ENCODE data around the gene FTO.

DNA sequence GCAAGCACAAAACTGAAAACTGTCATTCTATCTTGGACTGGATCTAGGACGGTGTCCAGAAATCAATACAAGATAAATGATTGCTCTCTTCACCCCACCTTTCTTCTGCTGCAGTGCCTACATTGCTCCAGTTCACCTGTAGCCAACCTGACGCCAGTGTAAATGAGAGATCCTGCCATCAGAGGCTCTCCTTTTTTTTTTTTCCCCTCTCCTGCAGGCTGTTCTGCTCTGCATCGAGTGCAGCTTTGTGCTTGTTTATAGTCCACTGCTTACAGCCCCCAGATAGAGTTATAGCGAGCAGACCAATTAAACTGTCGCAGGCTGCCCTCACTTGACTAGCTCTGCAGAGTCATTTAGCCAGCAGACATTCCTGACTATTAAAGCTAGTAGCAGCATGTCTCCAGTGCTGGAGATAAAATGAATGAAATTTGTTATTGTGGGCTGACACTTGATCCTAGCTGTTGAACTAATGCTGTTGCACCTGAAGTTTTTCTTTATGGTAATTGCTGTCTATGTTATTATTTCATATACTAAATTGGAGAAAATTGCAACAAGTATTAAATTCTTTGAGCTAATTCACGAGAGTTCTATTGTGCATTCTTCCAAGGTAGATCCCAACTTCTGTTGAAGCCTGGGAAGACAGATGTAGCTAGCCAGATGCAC lies 257.1 kb downstream of the FTO start:
- no peak for TF ChIP-seq SNRNP70 (IDR thresholded peaks at IDR 0.05; ENCODE audit: low read depth, low read length)
- TF ChIP-seq, protein P1, sequence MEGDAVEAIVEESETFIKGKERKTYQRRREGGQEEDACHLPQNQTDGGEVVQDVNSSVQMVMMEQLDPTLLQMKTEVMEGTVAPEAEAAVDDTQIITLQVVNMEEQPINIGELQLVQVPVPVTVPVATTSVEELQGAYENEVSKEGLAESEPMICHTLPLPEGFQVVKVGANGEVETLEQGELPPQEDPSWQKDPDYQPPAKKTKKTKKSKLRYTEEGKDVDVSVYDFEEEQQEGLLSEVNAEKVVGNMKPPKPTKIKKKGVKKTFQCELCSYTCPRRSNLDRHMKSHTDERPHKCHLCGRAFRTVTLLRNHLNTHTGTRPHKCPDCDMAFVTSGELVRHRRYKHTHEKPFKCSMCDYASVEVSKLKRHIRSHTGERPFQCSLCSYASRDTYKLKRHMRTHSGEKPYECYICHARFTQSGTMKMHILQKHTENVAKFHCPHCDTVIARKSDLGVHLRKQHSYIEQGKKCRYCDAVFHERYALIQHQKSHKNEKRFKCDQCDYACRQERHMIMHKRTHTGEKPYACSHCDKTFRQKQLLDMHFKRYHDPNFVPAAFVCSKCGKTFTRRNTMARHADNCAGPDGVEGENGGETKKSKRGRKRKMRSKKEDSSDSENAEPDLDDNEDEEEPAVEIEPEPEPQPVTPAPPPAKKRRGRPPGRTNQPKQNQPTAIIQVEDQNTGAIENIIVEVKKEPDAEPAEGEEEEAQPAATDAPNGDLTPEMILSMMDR (CRISPR knock-in tag; IDR thresholded peaks at IDR 0.05) = no peak
- TF ChIP-seq, protein P2, sequence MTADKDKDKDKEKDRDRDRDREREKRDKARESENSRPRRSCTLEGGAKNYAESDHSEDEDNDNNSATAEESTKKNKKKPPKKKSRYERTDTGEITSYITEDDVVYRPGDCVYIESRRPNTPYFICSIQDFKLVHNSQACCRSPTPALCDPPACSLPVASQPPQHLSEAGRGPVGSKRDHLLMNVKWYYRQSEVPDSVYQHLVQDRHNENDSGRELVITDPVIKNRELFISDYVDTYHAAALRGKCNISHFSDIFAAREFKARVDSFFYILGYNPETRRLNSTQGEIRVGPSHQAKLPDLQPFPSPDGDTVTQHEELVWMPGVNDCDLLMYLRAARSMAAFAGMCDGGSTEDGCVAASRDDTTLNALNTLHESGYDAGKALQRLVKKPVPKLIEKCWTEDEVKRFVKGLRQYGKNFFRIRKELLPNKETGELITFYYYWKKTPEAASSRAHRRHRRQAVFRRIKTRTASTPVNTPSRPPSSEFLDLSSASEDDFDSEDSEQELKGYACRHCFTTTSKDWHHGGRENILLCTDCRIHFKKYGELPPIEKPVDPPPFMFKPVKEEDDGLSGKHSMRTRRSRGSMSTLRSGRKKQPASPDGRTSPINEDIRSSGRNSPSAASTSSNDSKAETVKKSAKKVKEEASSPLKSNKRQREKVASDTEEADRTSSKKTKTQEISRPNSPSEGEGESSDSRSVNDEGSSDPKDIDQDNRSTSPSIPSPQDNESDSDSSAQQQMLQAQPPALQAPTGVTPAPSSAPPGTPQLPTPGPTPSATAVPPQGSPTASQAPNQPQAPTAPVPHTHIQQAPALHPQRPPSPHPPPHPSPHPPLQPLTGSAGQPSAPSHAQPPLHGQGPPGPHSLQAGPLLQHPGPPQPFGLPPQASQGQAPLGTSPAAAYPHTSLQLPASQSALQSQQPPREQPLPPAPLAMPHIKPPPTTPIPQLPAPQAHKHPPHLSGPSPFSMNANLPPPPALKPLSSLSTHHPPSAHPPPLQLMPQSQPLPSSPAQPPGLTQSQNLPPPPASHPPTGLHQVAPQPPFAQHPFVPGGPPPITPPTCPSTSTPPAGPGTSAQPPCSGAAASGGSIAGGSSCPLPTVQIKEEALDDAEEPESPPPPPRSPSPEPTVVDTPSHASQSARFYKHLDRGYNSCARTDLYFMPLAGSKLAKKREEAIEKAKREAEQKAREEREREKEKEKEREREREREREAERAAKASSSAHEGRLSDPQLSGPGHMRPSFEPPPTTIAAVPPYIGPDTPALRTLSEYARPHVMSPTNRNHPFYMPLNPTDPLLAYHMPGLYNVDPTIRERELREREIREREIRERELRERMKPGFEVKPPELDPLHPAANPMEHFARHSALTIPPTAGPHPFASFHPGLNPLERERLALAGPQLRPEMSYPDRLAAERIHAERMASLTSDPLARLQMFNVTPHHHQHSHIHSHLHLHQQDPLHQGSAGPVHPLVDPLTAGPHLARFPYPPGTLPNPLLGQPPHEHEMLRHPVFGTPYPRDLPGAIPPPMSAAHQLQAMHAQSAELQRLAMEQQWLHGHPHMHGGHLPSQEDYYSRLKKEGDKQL (CRISPR knock-in tag; IDR thresholded peaks at IDR 0.05; ENCODE audit: low read depth) = no peak
- TF ChIP-seq, protein P3, sequence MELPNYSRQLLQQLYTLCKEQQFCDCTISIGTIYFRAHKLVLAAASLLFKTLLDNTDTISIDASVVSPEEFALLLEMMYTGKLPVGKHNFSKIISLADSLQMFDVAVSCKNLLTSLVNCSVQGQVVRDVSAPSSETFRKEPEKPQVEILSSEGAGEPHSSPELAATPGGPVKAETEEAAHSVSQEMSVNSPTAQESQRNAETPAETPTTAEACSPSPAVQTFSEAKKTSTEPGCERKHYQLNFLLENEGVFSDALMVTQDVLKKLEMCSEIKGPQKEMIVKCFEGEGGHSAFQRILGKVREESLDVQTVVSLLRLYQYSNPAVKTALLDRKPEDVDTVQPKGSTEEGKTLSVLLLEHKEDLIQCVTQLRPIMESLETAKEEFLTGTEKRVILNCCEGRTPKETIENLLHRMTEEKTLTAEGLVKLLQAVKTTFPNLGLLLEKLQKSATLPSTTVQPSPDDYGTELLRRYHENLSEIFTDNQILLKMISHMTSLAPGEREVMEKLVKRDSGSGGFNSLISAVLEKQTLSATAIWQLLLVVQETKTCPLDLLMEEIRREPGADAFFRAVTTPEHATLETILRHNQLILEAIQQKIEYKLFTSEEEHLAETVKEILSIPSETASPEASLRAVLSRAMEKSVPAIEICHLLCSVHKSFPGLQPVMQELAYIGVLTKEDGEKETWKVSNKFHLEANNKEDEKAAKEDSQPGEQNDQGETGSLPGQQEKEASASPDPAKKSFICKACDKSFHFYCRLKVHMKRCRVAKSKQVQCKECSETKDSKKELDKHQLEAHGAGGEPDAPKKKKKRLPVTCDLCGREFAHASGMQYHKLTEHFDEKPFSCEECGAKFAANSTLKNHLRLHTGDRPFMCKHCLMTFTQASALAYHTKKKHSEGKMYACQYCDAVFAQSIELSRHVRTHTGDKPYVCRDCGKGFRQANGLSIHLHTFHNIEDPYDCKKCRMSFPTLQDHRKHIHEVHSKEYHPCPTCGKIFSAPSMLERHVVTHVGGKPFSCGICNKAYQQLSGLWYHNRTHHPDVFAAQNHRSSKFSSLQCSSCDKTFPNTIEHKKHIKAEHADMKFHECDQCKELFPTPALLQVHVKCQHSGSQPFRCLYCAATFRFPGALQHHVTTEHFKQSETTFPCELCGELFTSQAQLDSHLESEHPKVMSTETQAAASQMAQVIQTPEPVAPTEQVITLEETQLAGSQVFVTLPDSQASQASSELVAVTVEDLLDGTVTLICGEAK (IDR thresholded peaks at IDR 0.05) = no peak
- TF ChIP-seq, protein P3 (CRISPR knock-in tag; IDR thresholded peaks at IDR 0.05) = no peak
